GM23338 (cell line): Measurements from ENCODE around the gene CPE.

ENCODE experiments used
- JUNB ChIP-seq: IDR thresholded peaks from one replicate; pipeline ENCODE4 v1.6.1; 2016; ENCODE audit warnings: antibody characterized with exemption; ENCODE audit not compliant: unreplicated experiment
- POLR2AphosphoS5 ChIP-seq: IDR thresholded peaks from 2 replicates; pipeline ENCODE4 v1.6.1; 2016; ENCODE audit warnings: antibody characterized with exemption, low read depth
- TF ChIP-seq, protein P1 (sequence below), 2 experiments: fragments of 200-600 bp in 1 of 2; sonication (generic) in 1 of 2; conservative IDR thresholded peaks; 2 replicates each; pipeline versions ENCODE4 v1.5.1 to v1.6.1; 2016 to 2017; ENCODE audit warnings: antibody characterized with exemption in 2 of 2, low read depth in 2 of 2, mild to moderate bottlenecking in 2 of 2, moderate library complexity in 1 of 2
- TF ChIP-seq, protein P2 (sequence below): IDR thresholded peaks from one replicate; pipeline ENCODE4 v1.6.1; 2018; ENCODE audit warnings: antibody characterized with exemption; ENCODE audit not compliant: unreplicated experiment

DNA sequence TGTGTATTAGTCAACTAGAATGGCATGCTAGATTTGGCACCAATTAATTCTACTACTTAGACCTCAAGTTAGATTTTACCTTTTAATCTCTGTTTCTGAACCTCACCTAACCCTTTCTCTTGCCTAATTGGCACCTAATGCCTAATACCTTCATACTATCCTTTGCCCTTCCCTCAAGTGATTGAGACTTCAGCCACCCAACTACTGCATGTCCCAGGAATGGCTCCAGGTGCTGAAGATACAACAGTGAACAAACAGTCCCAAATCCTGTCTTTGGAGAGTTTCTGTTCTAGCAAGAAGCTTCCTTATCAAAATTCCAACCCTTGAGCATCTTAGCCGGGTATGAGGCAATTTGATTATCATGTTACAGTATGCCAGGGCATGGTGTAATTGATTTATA, 139.9 kb downstream of the CPE start:
- TF ChIP-seq, protein P1, sequence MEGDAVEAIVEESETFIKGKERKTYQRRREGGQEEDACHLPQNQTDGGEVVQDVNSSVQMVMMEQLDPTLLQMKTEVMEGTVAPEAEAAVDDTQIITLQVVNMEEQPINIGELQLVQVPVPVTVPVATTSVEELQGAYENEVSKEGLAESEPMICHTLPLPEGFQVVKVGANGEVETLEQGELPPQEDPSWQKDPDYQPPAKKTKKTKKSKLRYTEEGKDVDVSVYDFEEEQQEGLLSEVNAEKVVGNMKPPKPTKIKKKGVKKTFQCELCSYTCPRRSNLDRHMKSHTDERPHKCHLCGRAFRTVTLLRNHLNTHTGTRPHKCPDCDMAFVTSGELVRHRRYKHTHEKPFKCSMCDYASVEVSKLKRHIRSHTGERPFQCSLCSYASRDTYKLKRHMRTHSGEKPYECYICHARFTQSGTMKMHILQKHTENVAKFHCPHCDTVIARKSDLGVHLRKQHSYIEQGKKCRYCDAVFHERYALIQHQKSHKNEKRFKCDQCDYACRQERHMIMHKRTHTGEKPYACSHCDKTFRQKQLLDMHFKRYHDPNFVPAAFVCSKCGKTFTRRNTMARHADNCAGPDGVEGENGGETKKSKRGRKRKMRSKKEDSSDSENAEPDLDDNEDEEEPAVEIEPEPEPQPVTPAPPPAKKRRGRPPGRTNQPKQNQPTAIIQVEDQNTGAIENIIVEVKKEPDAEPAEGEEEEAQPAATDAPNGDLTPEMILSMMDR (conservative IDR thresholded peaks at IDR 0.05; ENCODE audit: low read depth in 2 of 2): no peak
- TF ChIP-seq JUNB: no peak
- TF ChIP-seq POLR2AphosphoS5: no peak
- TF ChIP-seq, protein P2, sequence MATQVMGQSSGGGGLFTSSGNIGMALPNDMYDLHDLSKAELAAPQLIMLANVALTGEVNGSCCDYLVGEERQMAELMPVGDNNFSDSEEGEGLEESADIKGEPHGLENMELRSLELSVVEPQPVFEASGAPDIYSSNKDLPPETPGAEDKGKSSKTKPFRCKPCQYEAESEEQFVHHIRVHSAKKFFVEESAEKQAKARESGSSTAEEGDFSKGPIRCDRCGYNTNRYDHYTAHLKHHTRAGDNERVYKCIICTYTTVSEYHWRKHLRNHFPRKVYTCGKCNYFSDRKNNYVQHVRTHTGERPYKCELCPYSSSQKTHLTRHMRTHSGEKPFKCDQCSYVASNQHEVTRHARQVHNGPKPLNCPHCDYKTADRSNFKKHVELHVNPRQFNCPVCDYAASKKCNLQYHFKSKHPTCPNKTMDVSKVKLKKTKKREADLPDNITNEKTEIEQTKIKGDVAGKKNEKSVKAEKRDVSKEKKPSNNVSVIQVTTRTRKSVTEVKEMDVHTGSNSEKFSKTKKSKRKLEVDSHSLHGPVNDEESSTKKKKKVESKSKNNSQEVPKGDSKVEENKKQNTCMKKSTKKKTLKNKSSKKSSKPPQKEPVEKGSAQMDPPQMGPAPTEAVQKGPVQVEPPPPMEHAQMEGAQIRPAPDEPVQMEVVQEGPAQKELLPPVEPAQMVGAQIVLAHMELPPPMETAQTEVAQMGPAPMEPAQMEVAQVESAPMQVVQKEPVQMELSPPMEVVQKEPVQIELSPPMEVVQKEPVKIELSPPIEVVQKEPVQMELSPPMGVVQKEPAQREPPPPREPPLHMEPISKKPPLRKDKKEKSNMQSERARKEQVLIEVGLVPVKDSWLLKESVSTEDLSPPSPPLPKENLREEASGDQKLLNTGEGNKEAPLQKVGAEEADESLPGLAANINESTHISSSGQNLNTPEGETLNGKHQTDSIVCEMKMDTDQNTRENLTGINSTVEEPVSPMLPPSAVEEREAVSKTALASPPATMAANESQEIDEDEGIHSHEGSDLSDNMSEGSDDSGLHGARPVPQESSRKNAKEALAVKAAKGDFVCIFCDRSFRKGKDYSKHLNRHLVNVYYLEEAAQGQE: no peak
